GM12878 (cell line): Measurements from ENCODE around the gene CNTNAP5. TPM values are rescaled to one million over a fixed set of nuclear protein-coding genes. Genes with fewer than 3 reads are reported as not detected.

Experiments
- ATAC-seq: fragments of 200-7000 bp; cut with Tn5 transposase; 3 replicates; pipeline ENCODE4 v1.9.1; 2020; ENCODE audit warnings: mild to moderate bottlenecking, moderate library complexity
- BruUV-seq: library from RNA; stranded (reverse); fragments of 400-500 nt; replicated peaks from 2 replicates; lab custom pipeline; 2021; lab: Mats Ljungman, UMichigan
- CTCF ChIA-PET: fragments of 300-600 bp; sonication (Branson Sonifier 250); formaldehyde crosslinking; extraction: SDS; loops from one replicate; lab custom pipeline; 2021; ENCODE audit warnings: inconsistent platforms; lab: Yijun Ruan, JAX
- POLR2A ChIA-PET: fragments of 350-600 bp; formaldehyde crosslinking; extraction: SDS; loops from one replicate; lab custom pipeline; 2021; ENCODE audit warnings: inconsistent platforms; lab: Charles Lee
- RAD21 ChIA-PET: fragments of 300-600 bp; sonication (Branson Sonifier 250); formaldehyde crosslinking; loops from one replicate; lab custom pipeline; 2023; ENCODE audit warnings: antibody characterized with exemption; ENCODE audit not compliant: unreplicated experiment; lab: Charles Lee
- SMC1A ChIA-PET: fragments of 300-600 bp; sonication (Branson Sonifier 250); formaldehyde crosslinking; loops from one replicate; lab custom pipeline; 2023; ENCODE audit not compliant: unreplicated experiment, uncharacterized antibody; lab: Charles Lee
- DNase-seq: peaks from one replicate; pipeline ENCODE4 v3.0.0-alpha.2; 2011; ENCODE audit warnings: low read depth, low spot score
- FAIRE-seq: peaks from 3 replicates; lab custom pipeline; 2011; peaks lifted over from hg19 to GRCh38; lab: Jason Lieb, UNC
- H2AFZ ChIP-seq: 2 replicates; pipeline ENCODE4 v1.6.0; 2011; ENCODE audit warnings: low read depth, low read length, control low read depth; ENCODE audit not compliant: control insufficient read depth
- H3K27ac ChIP-seq: 2 replicates; pipeline ENCODE4 v1.5.1; 2011; ENCODE audit warnings: control low read depth; ENCODE audit not compliant: control insufficient read depth, insufficient read depth
- H3K27me3 ChIP-seq, 2 experiments: replicated peaks in 1 of 2; 2 replicates each; pipeline versions ENCODE4 v1.6.0 to v1.6.1; 2011; ENCODE audit warnings: low read length in 1 of 2; ENCODE audit not compliant: control insufficient read depth in 2 of 2, insufficient read depth in 2 of 2
- H3K36me3 ChIP-seq, 2 experiments: 2 replicates each; pipeline ENCODE4 v1.5.1; 2011; ENCODE audit warnings: low read length in 1 of 2; ENCODE audit not compliant: control insufficient read depth in 2 of 2, insufficient read depth in 2 of 2
- H3K4me1 ChIP-seq: 2 replicates; pipeline ENCODE4 v1.6.1; 2011; ENCODE audit warnings: mild to moderate bottlenecking, low read length, moderate library complexity, mixed read lengths; ENCODE audit not compliant: control insufficient read depth, insufficient read depth
- H3K4me2 ChIP-seq: 2 replicates; pipeline ENCODE4 v1.6.0; 2011; ENCODE audit warnings: control low read depth; ENCODE audit not compliant: control insufficient read depth, insufficient read depth
- H3K4me3 ChIP-seq: fragments of 200-600 bp; sonication (generic); 2 replicates; pipeline ENCODE4 v1.5.1; 2016
- H3K79me2 ChIP-seq: 2 replicates; pipeline ENCODE4 v1.6.0; 2011; ENCODE audit warnings: low read length; ENCODE audit not compliant: control insufficient read depth, insufficient read depth
- H3K9ac ChIP-seq: 2 replicates; pipeline ENCODE4 v1.8.0; 2011; ENCODE audit warnings: low read length, control low read depth, mixed read lengths; ENCODE audit not compliant: control insufficient read depth, insufficient read depth
- H3K9me3 ChIP-seq: replicated peaks from 3 replicates; pipeline ENCODE4 v1.5.1; 2011; ENCODE audit warnings: mild to moderate bottlenecking, low read length; ENCODE audit not compliant: control insufficient read depth, insufficient read depth
- H4K20me1 ChIP-seq: 2 replicates; pipeline ENCODE4 v1.6.0; 2011; ENCODE audit not compliant: control insufficient read depth, insufficient read depth
- BMI1 ChIP-seq: fragments of 450-650 bp; IDR thresholded peaks from 2 replicates; pipeline ENCODE4 v1.6.1; 2016; ENCODE audit warnings: mild to moderate bottlenecking, moderate library complexity, borderline replicate concordance
- CHD4 ChIP-seq: fragments of 200-600 bp; sonication (generic); IDR thresholded peaks from 2 replicates; pipeline ENCODE4 v1.6.1; 2016; ENCODE audit warnings: mild to moderate bottlenecking
- FOS ChIP-seq: IDR thresholded peaks from 3 replicates; pipeline ENCODE4 v1.6.1; 2011; ENCODE audit warnings: borderline replicate concordance; ENCODE audit not compliant: insufficient read length; ENCODE audit errors: extremely low read depth
- HDAC6 ChIP-seq: fragments of 200-600 bp; sonication (generic); IDR thresholded peaks from one replicate; pipeline ENCODE4 v1.8.0; 2017; ENCODE audit warnings: antibody characterized with exemption; ENCODE audit not compliant: unreplicated experiment
- HDGF ChIP-seq: fragments of 450-650 bp; IDR thresholded peaks from 2 replicates; pipeline ENCODE4 v1.6.1; 2016; ENCODE audit warnings: antibody characterized with exemption
- KDM1A ChIP-seq: fragments of 200-600 bp; sonication (generic); IDR thresholded peaks from 2 replicates; pipeline ENCODE4 v1.6.1; 2016; ENCODE audit warnings: borderline replicate concordance
- MEF2A ChIP-seq: IDR thresholded peaks from 2 replicates; pipeline ENCODE4 v1.6.1; 2011; ENCODE audit warnings: low read depth, mild to moderate bottlenecking, low read length, moderate library complexity; ENCODE audit not compliant: insufficient read depth
- MXI1 ChIP-seq: fragments of 150-350 bp; IDR thresholded peaks from 2 replicates; pipeline ENCODE4 v1.6.1; 2011; ENCODE audit warnings: low read depth, mild to moderate bottlenecking, inconsistent platforms, low read length, improper control_type of control experiment
- POLR2AphosphoS2 ChIP-seq: IDR thresholded peaks from 2 replicates; pipeline ENCODE4 v1.6.1; 2011; ENCODE audit warnings: low read depth, mild to moderate bottlenecking, low read length, improper control_type of control experiment, moderate library complexity
- RELA ChIP-seq: fragments of 450-650 bp; IDR thresholded peaks from 2 replicates; pipeline ENCODE4 v1.8.0; 2014; ENCODE audit warnings: borderline replicate concordance; ENCODE audit not compliant: partially characterized antibody
- SREBF2 ChIP-seq: IDR thresholded peaks from 2 replicates; pipeline ENCODE4 v1.6.1; 2012; ENCODE audit warnings: mild to moderate bottlenecking, low read length
- TARDBP ChIP-seq: IDR thresholded peaks from 2 replicates; pipeline ENCODE4 v1.6.1; 2016; ENCODE audit warnings: borderline replicate concordance
- TCF7 ChIP-seq: IDR thresholded peaks from 2 replicates; pipeline ENCODE4 v1.6.1; 2014; ENCODE audit warnings: antibody characterized with exemption, borderline replicate concordance
- YBX1 ChIP-seq: fragments of 450-650 bp; IDR thresholded peaks from 2 replicates; pipeline ENCODE4 v1.6.1; 2016; ENCODE audit warnings: antibody characterized with exemption
- WGBS: methylation state at CpG from one replicate; pipeline ENCODE4 v1.1.6; 2016; ENCODE audit warnings: low lambda C conversion rate; ENCODE audit not compliant: insufficient replicate concordance, insufficient coverage; ENCODE audit errors: missing lambda C conversion rate; 5-methylcytosine and 5-hydroxymethylcytosine counted together
- in situ Hi-C: fragments of 300-500 bp; cut with MboI; formaldehyde crosslinking; loops from 9 replicates; pipeline ENCODE4 v1.14.3; 2018; ENCODE audit warnings: mixed read lengths
- intact Hi-C: fragments of 100-400 bp; cut with micrococcal nuclease; formaldehyde crosslinking; loops from one replicate; pipeline ENCODE4 v1.14.2; 2022; ENCODE audit not compliant: unreplicated experiment
- polyA plus RNA-seq, 11 experiments: library from polyadenylated mRNA; depleted of rRNA in 4 of 11; unstranded in 6 of 11; stranded (reverse) in 5 of 11; fragments of >200 nt; fragmentation: Nextera tagmentation in 4 of 11; fragmentation: Illumina TruSeq in 1 of 11; extraction: Ambion mirVana in 4 of 11; extraction: Trizol in 1 of 11; gene quantifications; 1 replicate in 1 of 11; 2 replicates in 10 of 11; pipeline versions ENCODE4 v1.2.1 to v1.2.3, GENCODE V29; 2011 to 2016; ENCODE audit warnings: inconsistent platforms in 2 of 11, missing spikeins in 2 of 11, low read depth in 1 of 11
- total RNA-seq, 4 experiments: library from RNA; depleted of rRNA in 3 of 4; stranded (reverse); fragments of >200 nt in 3 of 4; fragmentation: Illumina TruSeq in 1 of 4; extraction: Trizol in 1 of 4; gene quantifications; 2 replicates each; pipeline versions ENCODE4 v1.2.1 to v1.2.3, GENCODE V29; 2013 to 2021
- TF ChIP-seq, protein P1 (sequence below): fragments of 450-650 bp; IDR thresholded peaks from 2 replicates; pipeline ENCODE4 v1.6.1; 2017; ENCODE audit warnings: mild to moderate bottlenecking, moderate library complexity
- TF ChIP-seq, protein P2 (sequence below): fragments of 150-350 bp; IDR thresholded peaks from 2 replicates; pipeline ENCODE4 v1.6.1; 2016; ENCODE audit warnings: low read depth, low read length

CNTNAP5 gene
- total and polyA plus RNA-seq, 10 of the 15 experiments (the other 5 are each of a cell fraction or from before 2014, with no cell fraction given): not detected

DNA sequence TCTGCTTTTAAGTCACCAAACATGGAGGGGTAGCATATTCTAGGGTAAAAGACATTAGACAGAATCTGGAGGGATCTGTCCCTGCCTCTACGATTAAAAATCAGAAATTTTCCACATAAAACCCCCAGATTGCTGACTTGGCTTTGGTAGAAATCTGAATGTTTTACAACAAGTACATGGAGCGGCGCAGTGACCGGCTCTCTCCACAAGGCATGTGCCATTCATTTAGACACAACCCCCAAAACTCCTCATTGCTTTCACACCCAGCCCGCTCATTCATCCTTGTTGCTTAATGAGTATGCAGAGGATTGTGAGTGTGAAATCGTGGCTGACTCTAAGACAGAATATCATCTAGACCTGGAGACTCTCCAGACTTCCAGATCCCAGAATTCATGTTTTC is 140.6 kb downstream of the CNTNAP5 start (continued):
- TF ChIP-seq FOS: no peak
- TF ChIP-seq BMI1: no peak
- TF ChIP-seq MEF2A: no peak
- TF ChIP-seq POLR2AphosphoS2: no peak
- no peak for TF ChIP-seq HDAC6
- TF ChIP-seq SREBF2: no peak

DNA sequence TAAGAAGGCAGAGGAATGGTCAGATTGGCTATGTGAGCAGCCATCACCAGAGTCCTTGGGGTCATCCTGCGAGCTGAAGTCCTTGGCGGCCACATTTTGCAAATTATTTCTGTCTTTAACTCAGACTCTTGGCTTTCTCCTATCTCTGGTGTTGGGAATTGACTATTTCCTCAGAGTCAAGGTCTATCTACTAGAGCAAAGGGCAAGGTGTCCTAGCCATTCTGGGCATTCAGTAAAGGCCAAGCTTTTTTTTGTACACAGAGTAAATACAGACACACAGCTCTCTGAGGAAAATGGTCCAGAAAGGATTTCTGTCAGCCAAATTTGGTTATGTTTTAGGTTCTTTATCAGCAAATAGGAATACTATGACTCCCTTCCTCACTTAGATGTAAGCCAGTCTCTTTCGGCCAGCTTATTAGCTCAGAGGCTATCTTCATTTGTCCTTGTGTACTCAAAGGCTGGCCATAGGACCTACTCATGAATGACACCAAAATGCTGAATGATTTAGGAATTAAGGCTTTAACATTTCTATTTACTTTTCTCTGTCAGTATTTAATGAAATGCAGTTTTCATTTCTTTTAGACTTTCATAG is 146.5 kb downstream of the CNTNAP5 start:
- Histone ChIP-seq H3K9ac (no peak overlapping the region), H3K4me3 (no peak overlapping the region), H3K79me2 (no peaks in the 10 kb centered on the region), H3K27me3 (no peaks in the 10 kb centered on the region), H3K27ac (no peak overlapping the region), H3K4me2 (no peak overlapping the region), H3K4me1 (no peaks in the 10 kb centered on the region), H3K36me3 (no peaks in the 10 kb centered on the region), H2AFZ (no peak overlapping the region), H4K20me1 (no peaks in the 10 kb centered on the region), H3K9me3 (no peaks in the 10 kb centered on the region)
- DNase-seq (no peak), FAIRE-seq (no peak), ATAC-seq (no peak)
- BruUV-seq: no TSS peak
- ChIA-PET POLR2A (no interaction called here), RAD21 (no interaction called here), CTCF (no interaction called here), SMC1A (no interaction called here)
- 53% methylated on average over 3 of the region's 3 CpGs for WGBS
- intact Hi-C loops (no loop called here), in situ Hi-C loops (no loop called here)
- TF ChIP-seq CHD4 (no peak), TARDBP (no peak), MXI1 (no peak), KDM1A (no peak), SREBF2 (no peak), YBX1 (no peak), HDGF (no peak), TCF7 (no peak), RELA (no peak), POLR2AphosphoS2 (no peak)
- TF ChIP-seq, protein P1, sequence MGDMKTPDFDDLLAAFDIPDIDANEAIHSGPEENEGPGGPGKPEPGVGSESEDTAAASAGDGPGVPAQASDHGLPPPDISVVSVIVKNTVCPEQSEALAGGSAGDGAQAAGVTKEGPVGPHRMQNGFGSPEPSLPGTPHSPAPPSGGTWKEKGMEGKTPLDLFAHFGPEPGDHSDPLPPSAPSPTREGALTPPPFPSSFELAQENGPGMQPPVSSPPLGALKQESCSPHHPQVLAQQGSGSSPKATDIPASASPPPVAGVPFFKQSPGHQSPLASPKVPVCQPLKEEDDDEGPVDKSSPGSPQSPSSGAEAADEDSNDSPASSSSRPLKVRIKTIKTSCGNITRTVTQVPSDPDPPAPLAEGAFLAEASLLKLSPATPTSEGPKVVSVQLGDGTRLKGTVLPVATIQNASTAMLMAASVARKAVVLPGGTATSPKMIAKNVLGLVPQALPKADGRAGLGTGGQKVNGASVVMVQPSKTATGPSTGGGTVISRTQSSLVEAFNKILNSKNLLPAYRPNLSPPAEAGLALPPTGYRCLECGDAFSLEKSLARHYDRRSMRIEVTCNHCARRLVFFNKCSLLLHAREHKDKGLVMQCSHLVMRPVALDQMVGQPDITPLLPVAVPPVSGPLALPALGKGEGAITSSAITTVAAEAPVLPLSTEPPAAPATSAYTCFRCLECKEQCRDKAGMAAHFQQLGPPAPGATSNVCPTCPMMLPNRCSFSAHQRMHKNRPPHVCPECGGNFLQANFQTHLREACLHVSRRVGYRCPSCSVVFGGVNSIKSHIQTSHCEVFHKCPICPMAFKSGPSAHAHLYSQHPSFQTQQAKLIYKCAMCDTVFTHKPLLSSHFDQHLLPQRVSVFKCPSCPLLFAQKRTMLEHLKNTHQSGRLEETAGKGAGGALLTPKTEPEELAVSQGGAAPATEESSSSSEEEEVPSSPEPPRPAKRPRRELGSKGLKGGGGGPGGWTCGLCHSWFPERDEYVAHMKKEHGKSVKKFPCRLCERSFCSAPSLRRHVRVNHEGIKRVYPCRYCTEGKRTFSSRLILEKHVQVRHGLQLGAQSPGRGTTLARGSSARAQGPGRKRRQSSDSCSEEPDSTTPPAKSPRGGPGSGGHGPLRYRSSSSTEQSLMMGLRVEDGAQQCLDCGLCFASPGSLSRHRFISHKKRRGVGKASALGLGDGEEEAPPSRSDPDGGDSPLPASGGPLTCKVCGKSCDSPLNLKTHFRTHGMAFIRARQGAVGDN: no peak
- TF ChIP-seq, protein P2, sequence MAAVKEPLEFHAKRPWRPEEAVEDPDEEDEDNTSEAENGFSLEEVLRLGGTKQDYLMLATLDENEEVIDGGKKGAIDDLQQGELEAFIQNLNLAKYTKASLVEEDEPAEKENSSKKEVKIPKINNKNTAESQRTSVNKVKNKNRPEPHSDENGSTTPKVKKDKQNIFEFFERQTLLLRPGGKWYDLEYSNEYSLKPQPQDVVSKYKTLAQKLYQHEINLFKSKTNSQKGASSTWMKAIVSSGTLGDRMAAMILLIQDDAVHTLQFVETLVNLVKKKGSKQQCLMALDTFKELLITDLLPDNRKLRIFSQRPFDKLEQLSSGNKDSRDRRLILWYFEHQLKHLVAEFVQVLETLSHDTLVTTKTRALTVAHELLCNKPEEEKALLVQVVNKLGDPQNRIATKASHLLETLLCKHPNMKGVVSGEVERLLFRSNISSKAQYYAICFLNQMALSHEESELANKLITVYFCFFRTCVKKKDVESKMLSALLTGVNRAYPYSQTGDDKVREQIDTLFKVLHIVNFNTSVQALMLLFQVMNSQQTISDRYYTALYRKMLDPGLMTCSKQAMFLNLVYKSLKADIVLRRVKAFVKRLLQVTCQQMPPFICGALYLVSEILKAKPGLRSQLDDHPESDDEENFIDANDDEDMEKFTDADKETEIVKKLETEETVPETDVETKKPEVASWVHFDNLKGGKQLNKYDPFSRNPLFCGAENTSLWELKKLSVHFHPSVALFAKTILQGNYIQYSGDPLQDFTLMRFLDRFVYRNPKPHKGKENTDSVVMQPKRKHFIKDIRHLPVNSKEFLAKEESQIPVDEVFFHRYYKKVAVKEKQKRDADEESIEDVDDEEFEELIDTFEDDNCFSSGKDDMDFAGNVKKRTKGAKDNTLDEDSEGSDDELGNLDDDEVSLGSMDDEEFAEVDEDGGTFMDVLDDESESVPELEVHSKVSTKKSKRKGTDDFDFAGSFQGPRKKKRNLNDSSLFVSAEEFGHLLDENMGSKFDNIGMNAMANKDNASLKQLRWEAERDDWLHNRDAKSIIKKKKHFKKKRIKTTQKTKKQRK: no peak
